ENCODE measurements around the gene ALG13. TPM values are rescaled to one million over a fixed set of nuclear protein-coding genes. Genes with fewer than 3 reads are reported as not detected.
"Not testable (repeated sequence)": the region's sequence is repeated elsewhere in the genome, so short reads cannot be mapped to it uniquely, and the experiment has no call there.

Gene ALG13
- total and polyA plus RNA-seq, 10 of the 15 experiments (the other 5 are each of a cell fraction or from before 2014, with no cell fraction given): 30.5 to 119 (median 51.1) TPM

- no peak for TF ChIP-seq FOS (IDR thresholded peaks at IDR 0.05; ENCODE audit: borderline replicate concordance, extremely low read depth, insufficient read length)
- TF ChIP-seq POLR2AphosphoS2 (IDR thresholded peaks at IDR 0.05; ENCODE audit: low read depth, low read length): no peak
Measured at GRCh38 chrX:111634823-111635729, 45.9 kb upstream of the ALG13 start (continued).

DNA sequence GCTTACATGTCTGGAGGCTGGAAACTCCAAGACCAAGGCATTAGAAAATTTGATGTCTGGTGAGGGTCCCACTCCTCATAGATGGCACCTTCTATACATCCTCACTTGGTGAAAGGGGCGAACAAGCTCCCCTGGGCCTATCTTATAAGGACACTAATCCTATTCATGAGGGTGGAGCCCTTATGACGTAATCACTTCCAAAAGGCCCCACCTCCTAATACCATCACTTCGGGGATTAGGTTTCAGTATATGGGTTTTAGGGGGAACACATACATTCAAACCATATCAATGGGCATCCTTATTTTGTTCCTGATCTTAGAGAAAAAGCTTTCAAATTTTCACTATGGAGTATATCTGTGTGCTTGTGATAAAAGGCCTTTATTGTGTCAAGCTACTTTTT lies 39.0 kb upstream of the ALG13 start:
- ATAC-seq (no peak), FAIRE-seq (no peak), DNase-seq (ENCODE audit: low read depth, low spot score) (no peak)
- CTCF ChIA-PET: no interaction called here
- intact Hi-C loops (cut with micrococcal nuclease; ENCODE audit: unreplicated experiment) (no loop called here), in situ Hi-C loops (cut with MboI) (no loop called here)
- Histone ChIP-seq H3K9me3 (replicated peaks; ENCODE audit: control insufficient read depth, insufficient read depth, low read length) (no peaks in the 10 kb centered on the region), H3K4me2 (ENCODE audit: control insufficient read depth, insufficient read depth) (no peak overlapping the region), H3K36me3 (ENCODE audit: control insufficient read depth in 2 of 2, insufficient read depth in 2 of 2, low read length in 1 of 2) (no peaks in the 10 kb centered on the region), H3K27ac (ENCODE audit: control insufficient read depth, insufficient read depth) (no peak overlapping the region), H3K4me1 (ENCODE audit: control insufficient read depth, insufficient read depth, low read length) (no peaks in the 10 kb centered on the region), H2AFZ (ENCODE audit: control insufficient read depth, low read depth, low read length) (no peak overlapping the region), H3K27me3 (replicated peaks in 1 of 2; ENCODE audit: control insufficient read depth in 2 of 2, insufficient read depth in 2 of 2, low read length in 1 of 2) (no peaks in the 10 kb centered on the region), H4K20me1 (ENCODE audit: control insufficient read depth, insufficient read depth) (no peaks in the 10 kb centered on the region), H3K4me3 (no peak overlapping the region), H3K79me2 (ENCODE audit: control insufficient read depth, insufficient read depth, low read length) (no peaks in the 10 kb centered on the region), H3K9ac (ENCODE audit: control insufficient read depth, insufficient read depth, low read length) (no peak overlapping the region)
- 13% methylated on average over 3 of the region's 3 CpGs for WGBS (ENCODE audit: insufficient coverage, insufficient replicate concordance, low lambda C conversion rate, missing lambda C conversion rate)
- POLR2A ChIA-PET: no interaction called here
- SMC1A ChIA-PET (ENCODE audit: uncharacterized antibody, unreplicated experiment): no interaction called here
- RAD21 ChIA-PET (ENCODE audit: unreplicated experiment): no interaction called here
- no peak for TF ChIP-seq MYB (IDR thresholded peaks at IDR 0.05; ENCODE audit: borderline replicate concordance, low read depth, low read length)
- no peak for TF ChIP-seq CEBPZ (IDR thresholded peaks at IDR 0.05; ENCODE audit: low read depth, low read length)
- TF ChIP-seq, protein P1, sequence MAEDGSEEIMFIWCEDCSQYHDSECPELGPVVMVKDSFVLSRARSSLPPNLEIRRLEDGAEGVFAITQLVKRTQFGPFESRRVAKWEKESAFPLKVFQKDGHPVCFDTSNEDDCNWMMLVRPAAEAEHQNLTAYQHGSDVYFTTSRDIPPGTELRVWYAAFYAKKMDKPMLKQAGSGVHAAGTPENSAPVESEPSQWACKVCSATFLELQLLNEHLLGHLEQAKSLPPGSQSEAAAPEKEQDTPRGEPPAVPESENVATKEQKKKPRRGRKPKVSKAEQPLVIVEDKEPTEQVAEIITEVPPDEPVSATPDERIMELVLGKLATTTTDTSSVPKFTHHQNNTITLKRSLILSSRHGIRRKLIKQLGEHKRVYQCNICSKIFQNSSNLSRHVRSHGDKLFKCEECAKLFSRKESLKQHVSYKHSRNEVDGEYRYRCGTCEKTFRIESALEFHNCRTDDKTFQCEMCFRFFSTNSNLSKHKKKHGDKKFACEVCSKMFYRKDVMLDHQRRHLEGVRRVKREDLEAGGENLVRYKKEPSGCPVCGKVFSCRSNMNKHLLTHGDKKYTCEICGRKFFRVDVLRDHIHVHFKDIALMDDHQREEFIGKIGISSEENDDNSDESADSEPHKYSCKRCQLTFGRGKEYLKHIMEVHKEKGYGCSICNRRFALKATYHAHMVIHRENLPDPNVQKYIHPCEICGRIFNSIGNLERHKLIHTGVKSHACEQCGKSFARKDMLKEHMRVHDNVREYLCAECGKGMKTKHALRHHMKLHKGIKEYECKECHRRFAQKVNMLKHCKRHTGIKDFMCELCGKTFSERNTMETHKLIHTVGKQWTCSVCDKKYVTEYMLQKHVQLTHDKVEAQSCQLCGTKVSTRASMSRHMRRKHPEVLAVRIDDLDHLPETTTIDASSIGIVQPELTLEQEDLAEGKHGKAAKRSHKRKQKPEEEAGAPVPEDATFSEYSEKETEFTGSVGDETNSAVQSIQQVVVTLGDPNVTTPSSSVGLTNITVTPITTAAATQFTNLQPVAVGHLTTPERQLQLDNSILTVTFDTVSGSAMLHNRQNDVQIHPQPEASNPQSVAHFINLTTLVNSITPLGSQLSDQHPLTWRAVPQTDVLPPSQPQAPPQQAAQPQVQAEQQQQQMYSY (CRISPR knock-in tag; IDR thresholded peaks at IDR 0.05): no peak
- TF ChIP-seq IRF4 (IDR thresholded peaks at IDR 0.05; ENCODE audit: low read depth, low read length): no peak
- TF ChIP-seq WRNIP1 (IDR thresholded peaks at IDR 0.05; ENCODE audit: borderline replicate concordance, low read depth, low read length): no peak
- no peak for TF ChIP-seq ATF7 (IDR thresholded peaks at IDR 0.05; ENCODE audit: low read depth)
- BruUV-seq (replicated peaks): no TSS peak

GRCh38 chrX:111645165-111645564 lies 35.8 kb upstream of the ALG13 start:
- H3K4me2 ChIP-seq (ENCODE audit: control insufficient read depth, insufficient read depth); H4K20me1 ChIP-seq (ENCODE audit: control insufficient read depth, insufficient read depth); RAD21 ChIA-PET (ENCODE audit: unreplicated experiment); POLR2A ChIA-PET; ATAC-seq; BruUV-seq (replicated peaks); H2AFZ ChIP-seq (ENCODE audit: control insufficient read depth, low read depth, low read length); intact Hi-C loops (cut with micrococcal nuclease; ENCODE audit: unreplicated experiment); CTCF ChIA-PET; SMC1A ChIA-PET (ENCODE audit: uncharacterized antibody, unreplicated experiment); H3K4me1 ChIP-seq (ENCODE audit: control insufficient read depth, insufficient read depth, low read length); H3K79me2 ChIP-seq (ENCODE audit: control insufficient read depth, insufficient read depth, low read length); H3K27ac ChIP-seq (ENCODE audit: control insufficient read depth, insufficient read depth); H3K4me3 ChIP-seq; DNase-seq (ENCODE audit: low read depth, low spot score); H3K36me3 ChIP-seq (ENCODE audit: control insufficient read depth in 2 of 2, insufficient read depth in 2 of 2, low read length in 1 of 2); H3K9ac ChIP-seq (ENCODE audit: control insufficient read depth, insufficient read depth, low read length); in situ Hi-C loops (cut with MboI); H3K9me3 ChIP-seq (replicated peaks; ENCODE audit: control insufficient read depth, insufficient read depth, low read length); H3K27me3 ChIP-seq (replicated peaks in 1 of 2; ENCODE audit: control insufficient read depth in 2 of 2, insufficient read depth in 2 of 2, low read length in 1 of 2); FAIRE-seq: not testable (repeated sequence)
- WGBS (ENCODE audit: insufficient coverage, insufficient replicate concordance, low lambda C conversion rate, missing lambda C conversion rate): 54% methylated on average over 3 of the region's 3 CpGs
